Measurements from ENCODE around the gene ZBBX. TPM values are rescaled to one million over a fixed set of nuclear protein-coding genes. Genes with fewer than 3 reads are reported as not detected.

Gene ZBBX
- polyA plus RNA-seq, 1 donor from 2014 or later, result 2.7 TPM

DNA sequence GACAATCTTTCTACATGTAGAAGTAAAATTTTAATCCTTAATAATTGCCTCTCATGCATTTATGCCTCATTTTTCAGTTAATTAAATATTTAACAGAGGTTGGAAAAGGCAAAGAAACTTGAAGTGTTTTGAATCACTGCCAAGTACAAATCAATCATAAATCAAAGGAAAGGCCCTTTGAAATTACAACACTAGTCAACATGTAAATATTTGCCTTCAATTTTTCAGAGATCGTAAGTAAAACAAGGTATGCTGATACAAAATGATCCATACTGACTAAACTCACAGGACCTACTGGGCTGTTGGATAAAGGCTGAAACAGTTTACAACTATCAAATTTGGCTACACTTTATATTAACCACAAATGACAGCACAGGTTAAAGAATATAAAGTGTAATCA lies 33.9 kb downstream of the ZBBX start:
- Histone ChIP-seq H3K9ac (ENCODE audit: low read length) (no peak overlapping the region), H3F3A (ENCODE audit: insufficient read depth, low read length, poor library complexity, severe bottlenecking) (no peaks in the 10 kb centered on the region), H3K36me3 (ENCODE audit: insufficient read depth, low read length) (no peaks in the 10 kb centered on the region), H3K4me2 (ENCODE audit: low read length) (no peak overlapping the region), H3K9me2 (ENCODE audit: insufficient read depth, low read length) (no peaks in the 10 kb centered on the region), H3K27me3 (ENCODE audit: insufficient read depth, low read depth, low read length) (no peaks in the 10 kb centered on the region), H3K9me3 (ENCODE audit: low read length) (no peaks in the 10 kb centered on the region), H2AFZ (ENCODE audit: low read depth, low read length) (no peak overlapping the region), H3K4me3 (ENCODE audit: low read length) (no peak overlapping the region), H4K20me1 (ENCODE audit: insufficient read depth) (no peaks in the 10 kb centered on the region), H3K79me2 (replicated peaks; ENCODE audit: insufficient read depth, low read length) (no peaks in the 10 kb centered on the region), H3K27ac (ENCODE audit: low read length) (no peak overlapping the region)
- TF ChIP-seq POLR2AphosphoS5 (IDR thresholded peaks at IDR 0.05), result no peak
- no peak for TF ChIP-seq EZH2 (IDR thresholded peaks at IDR 0.05; ENCODE audit: borderline replicate concordance, insufficient read depth, low read length, poor library complexity, severe bottlenecking)
- TF ChIP-seq TAF1 (IDR thresholded peaks at IDR 0.05; ENCODE audit: low read depth), result no peak
- TF ChIP-seq, protein P1, sequence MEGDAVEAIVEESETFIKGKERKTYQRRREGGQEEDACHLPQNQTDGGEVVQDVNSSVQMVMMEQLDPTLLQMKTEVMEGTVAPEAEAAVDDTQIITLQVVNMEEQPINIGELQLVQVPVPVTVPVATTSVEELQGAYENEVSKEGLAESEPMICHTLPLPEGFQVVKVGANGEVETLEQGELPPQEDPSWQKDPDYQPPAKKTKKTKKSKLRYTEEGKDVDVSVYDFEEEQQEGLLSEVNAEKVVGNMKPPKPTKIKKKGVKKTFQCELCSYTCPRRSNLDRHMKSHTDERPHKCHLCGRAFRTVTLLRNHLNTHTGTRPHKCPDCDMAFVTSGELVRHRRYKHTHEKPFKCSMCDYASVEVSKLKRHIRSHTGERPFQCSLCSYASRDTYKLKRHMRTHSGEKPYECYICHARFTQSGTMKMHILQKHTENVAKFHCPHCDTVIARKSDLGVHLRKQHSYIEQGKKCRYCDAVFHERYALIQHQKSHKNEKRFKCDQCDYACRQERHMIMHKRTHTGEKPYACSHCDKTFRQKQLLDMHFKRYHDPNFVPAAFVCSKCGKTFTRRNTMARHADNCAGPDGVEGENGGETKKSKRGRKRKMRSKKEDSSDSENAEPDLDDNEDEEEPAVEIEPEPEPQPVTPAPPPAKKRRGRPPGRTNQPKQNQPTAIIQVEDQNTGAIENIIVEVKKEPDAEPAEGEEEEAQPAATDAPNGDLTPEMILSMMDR (IDR thresholded peaks at IDR 0.05; ENCODE audit: poor library complexity, severe bottlenecking), result no peak
- TF ChIP-seq, protein P2, sequence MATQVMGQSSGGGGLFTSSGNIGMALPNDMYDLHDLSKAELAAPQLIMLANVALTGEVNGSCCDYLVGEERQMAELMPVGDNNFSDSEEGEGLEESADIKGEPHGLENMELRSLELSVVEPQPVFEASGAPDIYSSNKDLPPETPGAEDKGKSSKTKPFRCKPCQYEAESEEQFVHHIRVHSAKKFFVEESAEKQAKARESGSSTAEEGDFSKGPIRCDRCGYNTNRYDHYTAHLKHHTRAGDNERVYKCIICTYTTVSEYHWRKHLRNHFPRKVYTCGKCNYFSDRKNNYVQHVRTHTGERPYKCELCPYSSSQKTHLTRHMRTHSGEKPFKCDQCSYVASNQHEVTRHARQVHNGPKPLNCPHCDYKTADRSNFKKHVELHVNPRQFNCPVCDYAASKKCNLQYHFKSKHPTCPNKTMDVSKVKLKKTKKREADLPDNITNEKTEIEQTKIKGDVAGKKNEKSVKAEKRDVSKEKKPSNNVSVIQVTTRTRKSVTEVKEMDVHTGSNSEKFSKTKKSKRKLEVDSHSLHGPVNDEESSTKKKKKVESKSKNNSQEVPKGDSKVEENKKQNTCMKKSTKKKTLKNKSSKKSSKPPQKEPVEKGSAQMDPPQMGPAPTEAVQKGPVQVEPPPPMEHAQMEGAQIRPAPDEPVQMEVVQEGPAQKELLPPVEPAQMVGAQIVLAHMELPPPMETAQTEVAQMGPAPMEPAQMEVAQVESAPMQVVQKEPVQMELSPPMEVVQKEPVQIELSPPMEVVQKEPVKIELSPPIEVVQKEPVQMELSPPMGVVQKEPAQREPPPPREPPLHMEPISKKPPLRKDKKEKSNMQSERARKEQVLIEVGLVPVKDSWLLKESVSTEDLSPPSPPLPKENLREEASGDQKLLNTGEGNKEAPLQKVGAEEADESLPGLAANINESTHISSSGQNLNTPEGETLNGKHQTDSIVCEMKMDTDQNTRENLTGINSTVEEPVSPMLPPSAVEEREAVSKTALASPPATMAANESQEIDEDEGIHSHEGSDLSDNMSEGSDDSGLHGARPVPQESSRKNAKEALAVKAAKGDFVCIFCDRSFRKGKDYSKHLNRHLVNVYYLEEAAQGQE (IDR thresholded peaks at IDR 0.05; ENCODE audit: borderline replicate concordance), result no peak
- TF ChIP-seq EP300 (conservative IDR thresholded peaks at IDR 0.05; ENCODE audit: poor library complexity, severe bottlenecking), result no peak
- no peak for TF ChIP-seq MXI1 (conservative IDR thresholded peaks at IDR 0.05; ENCODE audit: poor library complexity, severe bottlenecking)
- no peak for TF ChIP-seq SMC3 (conservative IDR thresholded peaks at IDR 0.05; ENCODE audit: poor library complexity)
- TF ChIP-seq RAD21 (conservative IDR thresholded peaks at IDR 0.05), result no peak

DNA sequence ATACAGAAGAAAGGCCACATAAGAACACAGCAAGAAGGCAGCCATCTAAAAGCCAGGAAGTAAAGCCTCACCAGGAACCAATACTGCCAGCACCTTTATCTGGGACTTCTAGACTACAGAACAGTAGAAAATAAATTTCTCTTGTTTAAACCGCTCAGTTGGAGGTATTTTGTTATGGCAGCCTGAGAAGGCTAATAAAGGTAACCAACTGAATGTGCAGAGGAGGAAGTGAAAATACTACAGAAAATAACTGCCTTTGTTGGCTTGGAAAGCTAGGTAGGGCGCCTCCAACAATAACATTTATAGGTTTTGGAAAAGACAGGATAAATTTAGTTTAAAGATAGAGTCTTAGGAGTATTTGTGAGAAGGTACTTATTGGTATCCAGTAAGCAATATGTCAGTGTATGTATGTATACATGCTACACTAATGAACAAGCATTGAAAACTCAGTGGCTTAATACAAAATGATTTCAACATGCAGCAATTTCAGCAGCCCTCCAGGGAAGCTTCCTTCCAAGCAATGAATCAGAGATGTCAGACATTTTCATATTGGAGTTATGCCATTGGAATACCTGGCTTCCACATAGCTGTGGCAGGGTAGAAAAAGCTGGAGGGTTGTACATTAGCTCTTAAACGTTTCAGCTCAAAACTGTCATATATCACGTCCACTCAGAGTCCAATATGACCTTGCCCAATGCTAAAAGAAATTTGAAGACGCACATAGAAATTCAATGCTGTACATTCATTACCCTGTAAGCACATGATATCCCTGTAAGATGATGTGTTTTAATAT lies 48.9 kb downstream of the ZBBX start:
- Histone ChIP-seq H3K79me2 (replicated peaks; ENCODE audit: insufficient read depth, low read length) (no peaks in the 10 kb centered on the region), H3F3A (ENCODE audit: insufficient read depth, low read length, poor library complexity, severe bottlenecking) (no peaks in the 10 kb centered on the region), H3K9ac (ENCODE audit: low read length) (no peak overlapping the region), H4K20me1 (ENCODE audit: insufficient read depth) (no peaks in the 10 kb centered on the region), H3K4me3 (ENCODE audit: low read length) (no peak overlapping the region), H3K27me3 (ENCODE audit: insufficient read depth, low read depth, low read length) (no peaks in the 10 kb centered on the region), H3K9me2 (ENCODE audit: insufficient read depth, low read length) (no peaks in the 10 kb centered on the region), H3K27ac (ENCODE audit: low read length) (no peak overlapping the region), H2AFZ (ENCODE audit: low read depth, low read length) (no peak overlapping the region), H3K9me3 (ENCODE audit: low read length) (no peaks in the 10 kb centered on the region), H3K4me2 (ENCODE audit: low read length) (no peak overlapping the region), H3K36me3 (ENCODE audit: insufficient read depth, low read length) (no peaks in the 10 kb centered on the region)
- TF ChIP-seq MXI1 (conservative IDR thresholded peaks at IDR 0.05; ENCODE audit: poor library complexity, severe bottlenecking) (no peak), EZH2 (IDR thresholded peaks at IDR 0.05; ENCODE audit: borderline replicate concordance, insufficient read depth, low read length, poor library complexity, severe bottlenecking) (no peak), TAF1 (IDR thresholded peaks at IDR 0.05; ENCODE audit: low read depth) (no peak)
